ENCODE results near the gene GINS1.

DNA sequence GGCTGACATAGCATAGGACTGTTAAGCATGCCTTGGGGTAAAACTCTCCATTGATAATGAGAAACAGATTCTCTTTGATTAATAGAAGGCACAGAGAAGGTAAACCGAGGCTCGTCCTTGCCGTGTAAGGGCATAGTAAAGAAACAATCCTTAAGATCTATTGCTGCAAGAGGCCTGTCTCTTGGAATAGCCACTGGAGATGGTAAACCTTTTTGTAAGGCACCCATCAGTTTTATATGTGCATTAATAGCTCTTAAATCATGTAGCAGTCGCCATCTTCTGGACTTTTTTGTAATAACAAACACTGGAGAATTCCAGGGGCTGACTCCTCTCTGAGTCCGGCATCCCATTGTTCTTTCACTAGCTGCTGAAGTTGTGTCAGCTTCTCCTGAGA, 8.4 kb upstream of the GINS1 start:
- TF ChIP-seq, protein P1, sequence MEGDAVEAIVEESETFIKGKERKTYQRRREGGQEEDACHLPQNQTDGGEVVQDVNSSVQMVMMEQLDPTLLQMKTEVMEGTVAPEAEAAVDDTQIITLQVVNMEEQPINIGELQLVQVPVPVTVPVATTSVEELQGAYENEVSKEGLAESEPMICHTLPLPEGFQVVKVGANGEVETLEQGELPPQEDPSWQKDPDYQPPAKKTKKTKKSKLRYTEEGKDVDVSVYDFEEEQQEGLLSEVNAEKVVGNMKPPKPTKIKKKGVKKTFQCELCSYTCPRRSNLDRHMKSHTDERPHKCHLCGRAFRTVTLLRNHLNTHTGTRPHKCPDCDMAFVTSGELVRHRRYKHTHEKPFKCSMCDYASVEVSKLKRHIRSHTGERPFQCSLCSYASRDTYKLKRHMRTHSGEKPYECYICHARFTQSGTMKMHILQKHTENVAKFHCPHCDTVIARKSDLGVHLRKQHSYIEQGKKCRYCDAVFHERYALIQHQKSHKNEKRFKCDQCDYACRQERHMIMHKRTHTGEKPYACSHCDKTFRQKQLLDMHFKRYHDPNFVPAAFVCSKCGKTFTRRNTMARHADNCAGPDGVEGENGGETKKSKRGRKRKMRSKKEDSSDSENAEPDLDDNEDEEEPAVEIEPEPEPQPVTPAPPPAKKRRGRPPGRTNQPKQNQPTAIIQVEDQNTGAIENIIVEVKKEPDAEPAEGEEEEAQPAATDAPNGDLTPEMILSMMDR (IDR thresholded peaks at IDR 0.05; ENCODE audit: low read length), result peak; percentile 69; the same call in 1 of the 2 replicates
- TF ChIP-seq EZH2 (IDR thresholded peaks at IDR 0.05; ENCODE audit: borderline replicate concordance, low read length), result no peak
